H1 (cell line): ENCODE data around the gene ABCB11. TPM values are rescaled to one million over a fixed set of nuclear protein-coding genes. Genes with fewer than 3 reads are reported as not detected.

Source experiments
- CTCF ChIA-PET: fragments of 300-600 bp; sonication (Branson Sonifier 250); formaldehyde crosslinking; loops from one replicate; lab custom pipeline; 2021; ENCODE audit not compliant: partially characterized antibody; lab: Charles Lee
- POLR2A ChIA-PET: fragments of 300-600 bp; sonication (Branson Sonifier 250); formaldehyde crosslinking; loops from one replicate; lab custom pipeline; 2021; ENCODE audit warnings: inconsistent platforms; ENCODE audit not compliant: partially characterized antibody; lab: Charles Lee
- DNase-seq, 2 experiments: peaks; one replicate each; pipeline versions ENCODE4 v3.0.0 to v3.0.0-alpha.2; 2010 to 2022; ENCODE audit warnings: low spot score in 2 of 2, low read depth in 1 of 2, mixed read lengths in 1 of 2
- FAIRE-seq: peaks from 2 replicates; lab custom pipeline; 2011; peaks lifted over from hg19 to GRCh38; lab: Jason Lieb, UNC
- H2AFZ ChIP-seq: 2 replicates; pipeline ENCODE4 v1.8.1; 2012; ENCODE audit warnings: low read length, inconsistent platforms
- H2AK5ac ChIP-seq: 2 replicates; pipeline ENCODE4 v1.6.1; 2013; ENCODE audit warnings: low read depth, low read length
- H2BK120ac ChIP-seq: replicated peaks from 2 replicates; pipeline ENCODE3; 2013; ENCODE audit warnings: low read depth, low read length, inconsistent platforms
- H2BK12ac ChIP-seq: 2 replicates; pipeline ENCODE4 v1.6.1; 2013; ENCODE audit warnings: low read depth, low read length
- H2BK15ac ChIP-seq: 2 replicates; pipeline ENCODE4 v1.6.1; 2013; ENCODE audit warnings: low read length
- H2BK20ac ChIP-seq: 2 replicates; pipeline ENCODE4 v1.6.1; 2013; ENCODE audit warnings: low read length
- H2BK5ac ChIP-seq: 2 replicates; pipeline ENCODE4 v1.6.1; 2013; ENCODE audit warnings: low read depth, low read length
- H3K14ac ChIP-seq: 2 replicates; pipeline ENCODE4 v1.6.1; 2013; ENCODE audit warnings: inconsistent platforms; ENCODE audit not compliant: insufficient read length
- H3K18ac ChIP-seq: 2 replicates; pipeline ENCODE4 v1.6.1; 2013; ENCODE audit warnings: low read length; ENCODE audit errors: extremely low read depth
- H3K23ac ChIP-seq: 2 replicates; pipeline ENCODE4 v1.6.1; 2013; ENCODE audit warnings: inconsistent platforms; ENCODE audit not compliant: insufficient read length
- H3K23me2 ChIP-seq: 2 replicates; pipeline ENCODE4 v1.6.1; 2013; ENCODE audit warnings: low read depth, low read length
- H3K27ac ChIP-seq: 2 replicates; pipeline ENCODE4 v1.6.1; 2011; ENCODE audit warnings: low read depth, low read length, inconsistent platforms
- H3K27me3 ChIP-seq, 4 experiments: replicated peaks in 1 of 4; 1 replicate in 1 of 4; 2 replicates in 3 of 4; pipeline versions ENCODE4 v1.6.1 to v1.8.1; 2011 to 2013; ENCODE audit warnings: low read length in 3 of 4, mild to moderate bottlenecking in 3 of 4, inconsistent platforms in 2 of 4, mixed read lengths in 2 of 4, moderate library complexity in 1 of 4; ENCODE audit not compliant: control insufficient read depth in 3 of 4, insufficient read depth in 3 of 4; ENCODE audit errors: extremely low read depth in 1 of 4
- H3K36me3 ChIP-seq, 4 experiments: 2 replicates each; pipeline versions ENCODE4 v1.6.1 to v1.8.1; 2011 to 2013; ENCODE audit warnings: mild to moderate bottlenecking in 4 of 4, low read length in 3 of 4, moderate library complexity in 2 of 4, control low read depth in 1 of 4, inconsistent platforms in 1 of 4; ENCODE audit not compliant: insufficient read depth in 4 of 4, control insufficient read depth in 2 of 4
- H3K4ac ChIP-seq: replicated peaks from 2 replicates; pipeline ENCODE3; 2013; ENCODE audit warnings: low read length, low read depth, mixed read lengths, inconsistent platforms; ENCODE audit not compliant: insufficient read length
- H3K4me1 ChIP-seq, 4 experiments: replicated peaks in 1 of 4; 1 replicate in 1 of 4; 2 replicates in 3 of 4; pipeline versions ENCODE4 v1.6.1 to v1.8.1; 2011 to 2013; ENCODE audit warnings: low read length in 3 of 4, inconsistent platforms in 2 of 4, mixed read lengths in 1 of 4; ENCODE audit not compliant: insufficient read depth in 4 of 4, control insufficient read depth in 3 of 4
- H3K4me2 ChIP-seq, 2 experiments: 2 replicates each; pipeline versions ENCODE4 v1.6.1 to v1.8.1; 2011 to 2013; ENCODE audit warnings: low read depth in 2 of 2, low read length in 2 of 2, control low read depth in 1 of 2, inconsistent platforms in 1 of 2, mild to moderate bottlenecking in 1 of 2; ENCODE audit not compliant: insufficient read depth in 1 of 2
- H3K4me3 ChIP-seq, 4 experiments: fragments of 200-600, 300-600 bp in 1 of 4; sonication (generic), shearing (Covaris generic), sonication (Bioruptor Twin) in 1 of 4; 2 replicates each; pipeline versions ENCODE4 v1.5.1 to v1.8.1; 2011 to 2016; ENCODE audit warnings: low read length in 4 of 4, low read depth in 3 of 4, control low read depth in 2 of 4, inconsistent platforms in 2 of 4, mild to moderate bottlenecking in 2 of 4, mixed read lengths in 1 of 4, moderate library complexity in 1 of 4; ENCODE audit not compliant: insufficient read depth in 2 of 4; ENCODE audit errors: extremely low read depth in 1 of 4
- H3K56ac ChIP-seq: replicated peaks from 2 replicates; pipeline ENCODE3; 2013; ENCODE audit warnings: low read depth, mild to moderate bottlenecking, mixed read lengths, low read length, inconsistent platforms; ENCODE audit not compliant: insufficient read length
- H3K79me1 ChIP-seq: 2 replicates; pipeline ENCODE4 v1.6.1; 2013; ENCODE audit warnings: low read depth, low read length, control low read depth
- H3K79me2 ChIP-seq, 2 experiments: 2 replicates each; pipeline versions ENCODE4 v1.6.1 to v1.8.1; 2012 to 2013; ENCODE audit warnings: low read length in 2 of 2, mild to moderate bottlenecking in 2 of 2, inconsistent platforms in 1 of 2; ENCODE audit not compliant: insufficient read depth in 2 of 2, control insufficient read depth in 1 of 2
- H3K9ac ChIP-seq, 4 experiments: replicated peaks in 1 of 4; 1 replicate in 1 of 4; 2 replicates in 3 of 4; pipeline versions ENCODE4 v1.6.1 to v1.8.1; 2011 to 2013; ENCODE audit warnings: low read depth in 3 of 4, low read length in 3 of 4, control low read depth in 2 of 4, mild to moderate bottlenecking in 2 of 4, moderate library complexity in 2 of 4, inconsistent platforms in 1 of 4; ENCODE audit errors: extremely low read depth in 1 of 4
- H3K9me3 ChIP-seq, 2 experiments: 2 replicates each; pipeline versions ENCODE4 v1.6.1 to v1.8.1; 2012 to 2013; ENCODE audit warnings: mild to moderate bottlenecking in 2 of 2, moderate library complexity in 2 of 2, control low read depth in 1 of 2, inconsistent platforms in 1 of 2, low read depth in 1 of 2, low read length in 1 of 2, mixed read lengths in 1 of 2; ENCODE audit not compliant: insufficient read depth in 2 of 2
- H4K20me1 ChIP-seq, 2 experiments: replicated peaks in 1 of 2; 2 replicates each; pipeline versions ENCODE3 to v1.8.1; 2011 to 2013; ENCODE audit warnings: inconsistent platforms in 2 of 2, low read length in 2 of 2, mild to moderate bottlenecking in 1 of 2; ENCODE audit not compliant: insufficient read depth in 2 of 2, control insufficient read depth in 1 of 2
- H4K5ac ChIP-seq: 2 replicates; pipeline ENCODE4 v1.6.1; 2013; ENCODE audit warnings: low read length, low read depth, mixed read lengths, inconsistent platforms; ENCODE audit not compliant: insufficient read length
- H4K8ac ChIP-seq: 2 replicates; pipeline ENCODE4 v1.8.0; 2013; ENCODE audit warnings: mild to moderate bottlenecking, moderate library complexity, low read length, inconsistent platforms; ENCODE audit not compliant: insufficient read depth; ENCODE audit errors: extremely low read depth
- H4K91ac ChIP-seq: replicated peaks from 2 replicates; pipeline ENCODE3; 2013; ENCODE audit warnings: low read length, mixed read lengths, inconsistent platforms; ENCODE audit not compliant: insufficient read length
- CBX8 ChIP-seq: fragments of 300-800, 300-1000 bp; sonication (generic); IDR thresholded peaks from 2 replicates; pipeline ENCODE4 v1.7.1; 2016; ENCODE audit warnings: low read depth, low read length, borderline replicate concordance
- CTCF ChIP-seq, 3 experiments: IDR thresholded peaks; 1 replicate in 2 of 3; 2 replicates in 1 of 3; pipeline versions ENCODE4 v1.5.1 to v1.6.1; 2011; ENCODE audit warnings: low read length in 3 of 3, mild to moderate bottlenecking in 3 of 3, inconsistent platforms in 2 of 3, low read depth in 1 of 3, moderate library complexity in 1 of 3; ENCODE audit not compliant: insufficient read depth in 1 of 3; ENCODE audit errors: control extremely low read depth in 1 of 3
- EGR1 ChIP-seq: IDR thresholded peaks from 2 replicates; pipeline ENCODE4 v1.6.1; 2011; ENCODE audit warnings: low read depth, low read length, borderline replicate concordance
- MAX ChIP-seq: IDR thresholded peaks from 2 replicates; pipeline ENCODE4 v1.6.1; 2012; ENCODE audit warnings: inconsistent platforms
- NANOG ChIP-seq: IDR thresholded peaks from 2 replicates; pipeline ENCODE4 v1.6.1; 2011; ENCODE audit warnings: low read length, low read depth, mild to moderate bottlenecking, inconsistent platforms; ENCODE audit not compliant: insufficient read depth, poor library complexity, severe bottlenecking
- PHF8 ChIP-seq: fragments of 200-600 bp; sonication (generic); conservative IDR thresholded peaks from 2 replicates; pipeline ENCODE4 v1.7.1; 2012; ENCODE audit warnings: low read depth, mild to moderate bottlenecking, inconsistent platforms, low read length, moderate library complexity
- TEAD4 ChIP-seq: IDR thresholded peaks from 2 replicates; pipeline ENCODE4 v1.6.1; 2012; ENCODE audit warnings: low read depth, low read length, inconsistent platforms, mixed read lengths
- USF2 ChIP-seq: IDR thresholded peaks from 2 replicates; pipeline ENCODE4 v1.6.1; 2011; ENCODE audit warnings: low read length, improper control_type of control experiment
- WGBS, 2 experiments: shearing (Covaris generic) in 1 of 2; methylation state at CpG; one replicate each; pipeline versions ENCODE4 v1.1.6 to v1.1.7; 2013 to 2015; ENCODE audit warnings: low lambda C conversion rate in 2 of 2, mixed read lengths in 2 of 2, inconsistent platforms in 1 of 2, low coverage in 1 of 2, missing lambda C conversion rate in 1 of 2; ENCODE audit not compliant: insufficient replicate concordance in 2 of 2, insufficient coverage in 1 of 2, insufficient read length in 1 of 2; ENCODE audit errors: extremely low coverage in 1 of 2, missing lambda C conversion rate in 1 of 2; 5-methylcytosine and 5-hydroxymethylcytosine counted together
- polyA plus RNA-seq, 7 experiments: library from polyadenylated mRNA; depleted of rRNA in 3 of 7; stranded (reverse) in 5 of 7; unstranded in 2 of 7; fragments of >200 nt in 5 of 7; fragments of 200-250 nt in 2 of 7; gene quantifications; 1 replicate in 5 of 7; 2 replicates in 1 of 7; 4 replicates in 1 of 7; pipeline versions ENCODE4 v1.2.1 to v1.2.3, GENCODE V29; 2011 to 2013; ENCODE audit warnings: missing spikeins in 2 of 7, mixed read lengths in 2 of 7
- total RNA-seq: library from RNA; stranded (reverse); fragmentation: NEBNext Ultra II Directional; extraction: Animal tissue kit (Norgen Biotek cat#: 25700); gene quantifications from 2 replicates; pipeline ENCODE4 v1.2.1, GENCODE V29; 2021

Gene ABCB11
- total and polyA plus RNA-seq, 2 of the 8 experiments (the other 6 are each of a cell fraction or from before 2014, with no cell fraction given): not detected

- no peak overlapping the region for H3K4me3 ChIP-seq
- no peaks in the 10 kb centered on the region for H3K79me2 ChIP-seq
- TF ChIP-seq PHF8 (no peak), NANOG (no peak), EGR1 (no peak), CBX8 (no peak), MAX (no peak), USF2 (no peak), TEAD4 (no peak), CTCF (IDR thresholded peaks at IDR 0.05; ENCODE audit: control extremely low read depth in 1 of 3, insufficient read depth in 1 of 3, low read depth in 1 of 3, low read length in 3 of 3) (no peak)
Measured at GRCh38 chr2:169046440-169047151, 15.5 kb upstream of the ABCB11 start.

More at GRCh38 chr2:169046440-169047151, 15.5 kb upstream of the ABCB11 start:
- Histone ChIP-seq H2BK15ac (no peak overlapping the region), H4K5ac (no peak overlapping the region), H3K27ac (no peak overlapping the region), H3K4me1 (no peaks in the 10 kb centered on the region), H2BK20ac (no peak overlapping the region), H2BK120ac (no peak overlapping the region), H3K36me3 (no peaks in the 10 kb centered on the region), H2BK12ac (no peak overlapping the region), H3K9ac (no peak overlapping the region), H2BK5ac (no peak overlapping the region), H3K27me3 (no peaks in the 10 kb centered on the region), H3K4ac (no peak overlapping the region), H4K20me1 (no peaks in the 10 kb centered on the region), H3K4me2 (no peak overlapping the region), H2AFZ (no peak overlapping the region), H3K18ac (no peak overlapping the region), H3K9me3 (peaks cover 2 to 6% of the 10 kb centered on the region in 2 experiments; a peak in 3 of 4 replicates), H2AK5ac (no peak overlapping the region), H4K91ac (no peak overlapping the region), H4K8ac (no peak overlapping the region), H3K23me2 (no peaks in the 10 kb centered on the region), H3K23ac (no peak overlapping the region), H3K56ac (no peak overlapping the region), H3K14ac (no peak overlapping the region), H3K79me1 (no peaks in the 10 kb centered on the region; the same call in 1 of the 2 replicates)
- ChIA-PET CTCF (interaction anchor here (0.7 to 1.3 kb wide), 2 partner anchors 14 to 85 kb away, joined by 3 read pairs; no protein-coding TSS in a partner anchor), POLR2A (no interaction called here)
- FAIRE-seq (no peak), DNase-seq (no peak)
- WGBS, 2 experiments: 92% methylated on average over 4 of the region's 4 CpGs; no CpG with 5 or more reads in 1 of the 2 experiments
